WTC11 (cell line): ENCODE results near the gene NEK6. TPM values are rescaled to one million over a fixed set of nuclear protein-coding genes. Genes with fewer than 3 reads are reported as not detected.

ENCODE experiments used
- FOXJ3 ChIP-seq: sonication (generic); formaldehyde crosslinking; IDR thresholded peaks from 2 replicates; pipeline ENCODE4 v1.9.0; 2021; ENCODE audit warnings: missing genetic modification reagents, mild to moderate bottlenecking, borderline replicate concordance
- FOXP1 ChIP-seq: sonication (generic); formaldehyde crosslinking; IDR thresholded peaks from 2 replicates; pipeline ENCODE4 v1.8.0; 2022; ENCODE audit warnings: missing genetic modification reagents, mild to moderate bottlenecking, moderate library complexity, borderline replicate concordance
- IRF2 ChIP-seq: sonication (generic); formaldehyde crosslinking; IDR thresholded peaks from 2 replicates; pipeline ENCODE4 v1.8.0; 2022; ENCODE audit warnings: low read depth, missing genetic modification reagents, borderline replicate concordance
- JAZF1 ChIP-seq: fragments of 250-450 bp; sonication (Bioruptor Pico); IDR thresholded peaks from 2 replicates; pipeline ENCODE4 v1.9.0; 2021; ENCODE audit warnings: moderate library complexity, mild to moderate bottlenecking, inconsistent platforms
- SMAD3 ChIP-seq: sonication (generic); formaldehyde crosslinking; IDR thresholded peaks from 2 replicates; pipeline ENCODE4 v1.8.0; 2022; ENCODE audit warnings: missing genetic modification reagents, mild to moderate bottlenecking, borderline replicate concordance
- TCF7 ChIP-seq: sonication (generic); formaldehyde crosslinking; IDR thresholded peaks from 2 replicates; pipeline ENCODE4 v1.8.0; 2022; ENCODE audit warnings: mild to moderate bottlenecking, low read depth, missing genetic modification reagents, moderate library complexity
- ZNF416 ChIP-seq: fragments of 250-450 bp; sonication (Bioruptor Pico); IDR thresholded peaks from 2 replicates; pipeline ENCODE4 v1.9.0; 2021; ENCODE audit warnings: mild to moderate bottlenecking, inconsistent platforms
- total RNA-seq: library from RNA; stranded (reverse); gene quantifications from 3 replicates; pipeline ENCODE4 v1.2.3, GENCODE V29; 2021
- TF ChIP-seq, protein P1 (sequence below): fragments of 250-450 bp; sonication (Bioruptor Pico); IDR thresholded peaks from 2 replicates; pipeline ENCODE4 v1.9.0; 2021; ENCODE audit warnings: mild to moderate bottlenecking
- TF ChIP-seq, protein P2 (sequence below): fragments of 250-450 bp; sonication (Bioruptor Pico); IDR thresholded peaks from 2 replicates; pipeline ENCODE4 v1.9.0; 2021; ENCODE audit warnings: moderate library complexity, mild to moderate bottlenecking, inconsistent platforms, borderline replicate concordance
- TF ChIP-seq, protein P3 (sequence below): fragments of 250-450 bp; sonication (Bioruptor Pico); conservative IDR thresholded peaks from 2 replicates; pipeline ENCODE4 v1.9.0; 2021; ENCODE audit warnings: mild to moderate bottlenecking
- TF ChIP-seq, protein P4 (sequence below): sonication (generic); formaldehyde crosslinking; IDR thresholded peaks from 2 replicates; pipeline ENCODE4 v1.8.0; 2022; ENCODE audit warnings: mild to moderate bottlenecking, missing genetic modification reagents
- TF ChIP-seq, protein P5 (sequence below): sonication (generic); formaldehyde crosslinking; IDR thresholded peaks from 2 replicates; pipeline ENCODE4 v1.8.1; 2023; ENCODE audit warnings: mild to moderate bottlenecking, moderate library complexity, missing genetic modification reagents
- TF ChIP-seq, protein P6 (sequence below): sonication (generic); formaldehyde crosslinking; conservative IDR thresholded peaks from 2 replicates; pipeline ENCODE4 v1.8.1; 2022; ENCODE audit warnings: mild to moderate bottlenecking, missing genetic modification reagents
- TF ChIP-seq, protein P7 (sequence below): sonication (generic); formaldehyde crosslinking; IDR thresholded peaks from 2 replicates; pipeline ENCODE4 v1.8.1; 2022; ENCODE audit warnings: missing genetic modification reagents, borderline replicate concordance

Gene NEK6
- total RNA-seq, 1 experiment from 2014 or later: 23.0 TPM

DNA sequence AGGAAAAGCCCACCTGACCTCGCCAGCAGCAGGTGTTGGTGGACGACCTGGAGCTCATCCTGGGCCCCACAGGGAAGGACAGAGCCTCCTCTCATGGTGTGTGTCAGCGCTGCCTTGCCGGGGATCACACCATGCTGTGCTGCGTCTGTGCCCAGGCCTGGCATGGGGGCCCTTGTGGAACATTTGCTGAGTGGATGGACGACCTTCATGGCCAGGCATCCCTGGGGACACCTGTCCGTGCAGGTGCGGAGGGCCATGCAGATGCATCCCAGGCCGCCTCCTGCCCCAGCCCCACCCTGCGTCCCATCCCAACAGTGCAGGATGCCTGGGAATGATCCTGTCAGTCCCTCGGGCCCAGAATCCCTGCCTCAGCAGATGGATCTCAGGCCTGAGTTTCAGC is 73.8 kb downstream of the NEK6 start (continued):
- TF ChIP-seq, protein P1, sequence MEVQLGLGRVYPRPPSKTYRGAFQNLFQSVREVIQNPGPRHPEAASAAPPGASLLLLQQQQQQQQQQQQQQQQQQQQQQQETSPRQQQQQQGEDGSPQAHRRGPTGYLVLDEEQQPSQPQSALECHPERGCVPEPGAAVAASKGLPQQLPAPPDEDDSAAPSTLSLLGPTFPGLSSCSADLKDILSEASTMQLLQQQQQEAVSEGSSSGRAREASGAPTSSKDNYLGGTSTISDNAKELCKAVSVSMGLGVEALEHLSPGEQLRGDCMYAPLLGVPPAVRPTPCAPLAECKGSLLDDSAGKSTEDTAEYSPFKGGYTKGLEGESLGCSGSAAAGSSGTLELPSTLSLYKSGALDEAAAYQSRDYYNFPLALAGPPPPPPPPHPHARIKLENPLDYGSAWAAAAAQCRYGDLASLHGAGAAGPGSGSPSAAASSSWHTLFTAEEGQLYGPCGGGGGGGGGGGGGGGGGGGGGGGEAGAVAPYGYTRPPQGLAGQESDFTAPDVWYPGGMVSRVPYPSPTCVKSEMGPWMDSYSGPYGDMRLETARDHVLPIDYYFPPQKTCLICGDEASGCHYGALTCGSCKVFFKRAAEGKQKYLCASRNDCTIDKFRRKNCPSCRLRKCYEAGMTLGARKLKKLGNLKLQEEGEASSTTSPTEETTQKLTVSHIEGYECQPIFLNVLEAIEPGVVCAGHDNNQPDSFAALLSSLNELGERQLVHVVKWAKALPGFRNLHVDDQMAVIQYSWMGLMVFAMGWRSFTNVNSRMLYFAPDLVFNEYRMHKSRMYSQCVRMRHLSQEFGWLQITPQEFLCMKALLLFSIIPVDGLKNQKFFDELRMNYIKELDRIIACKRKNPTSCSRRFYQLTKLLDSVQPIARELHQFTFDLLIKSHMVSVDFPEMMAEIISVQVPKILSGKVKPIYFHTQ (CRISPR knock-in tag): no peak
- TF ChIP-seq JAZF1 (CRISPR knock-in tag) (no peak), ZNF416 (CRISPR knock-in tag) (no peak), FOXP1 (CRISPR knock-in tag) (no peak), FOXJ3 (no peak), IRF2 (CRISPR knock-in tag) (no peak), SMAD3 (no peak), TCF7 (CRISPR knock-in tag) (no peak)
- TF ChIP-seq, protein P2, sequence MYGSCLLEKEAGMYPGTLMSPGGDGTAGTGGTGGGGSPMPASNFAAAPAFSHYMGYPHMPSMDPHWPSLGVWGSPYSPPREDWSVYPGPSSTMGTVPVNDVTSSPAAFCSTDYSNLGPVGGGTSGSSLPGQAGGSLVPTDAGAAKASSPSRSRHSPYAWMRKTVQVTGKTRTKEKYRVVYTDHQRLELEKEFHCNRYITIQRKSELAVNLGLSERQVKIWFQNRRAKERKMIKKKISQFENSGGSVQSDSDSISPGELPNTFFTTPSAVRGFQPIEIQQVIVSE: no peak
- TF ChIP-seq, protein P3, sequence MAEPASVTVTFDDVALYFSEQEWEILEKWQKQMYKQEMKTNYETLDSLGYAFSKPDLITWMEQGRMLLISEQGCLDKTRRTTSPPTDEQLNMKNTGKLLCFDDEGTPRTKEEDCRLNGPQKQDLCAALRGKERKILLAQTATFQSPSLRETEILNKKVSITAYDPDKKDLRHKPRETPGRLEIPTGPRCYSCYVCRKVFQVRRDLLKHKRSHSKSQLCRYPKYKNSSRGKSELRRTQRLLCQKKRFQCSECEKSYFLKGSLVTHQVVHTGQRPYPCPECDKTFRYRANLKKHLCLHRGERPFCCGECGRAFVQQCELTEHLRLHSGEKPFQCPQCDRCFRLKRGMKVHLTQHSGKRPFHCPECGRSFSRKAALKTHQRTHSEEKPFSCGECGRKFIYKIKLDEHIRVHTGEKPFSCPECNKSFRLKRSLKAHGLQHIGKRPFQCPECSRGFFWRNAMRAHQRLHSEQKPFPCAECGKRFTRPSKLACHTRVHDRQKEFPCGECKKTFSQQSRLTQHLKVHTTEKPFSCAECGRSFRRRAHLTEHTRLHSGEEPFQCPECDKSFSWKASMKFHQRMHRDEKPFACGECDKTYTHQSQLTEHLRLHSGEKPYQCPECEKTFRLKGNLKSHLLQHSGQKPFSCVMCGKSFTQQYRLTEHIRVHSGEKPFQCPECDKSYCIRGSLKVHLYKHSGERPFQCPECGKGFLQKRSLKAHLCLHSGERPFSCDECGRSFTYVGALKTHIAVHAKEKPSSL (CRISPR knock-in tag): no peak
- TF ChIP-seq, protein P4, sequence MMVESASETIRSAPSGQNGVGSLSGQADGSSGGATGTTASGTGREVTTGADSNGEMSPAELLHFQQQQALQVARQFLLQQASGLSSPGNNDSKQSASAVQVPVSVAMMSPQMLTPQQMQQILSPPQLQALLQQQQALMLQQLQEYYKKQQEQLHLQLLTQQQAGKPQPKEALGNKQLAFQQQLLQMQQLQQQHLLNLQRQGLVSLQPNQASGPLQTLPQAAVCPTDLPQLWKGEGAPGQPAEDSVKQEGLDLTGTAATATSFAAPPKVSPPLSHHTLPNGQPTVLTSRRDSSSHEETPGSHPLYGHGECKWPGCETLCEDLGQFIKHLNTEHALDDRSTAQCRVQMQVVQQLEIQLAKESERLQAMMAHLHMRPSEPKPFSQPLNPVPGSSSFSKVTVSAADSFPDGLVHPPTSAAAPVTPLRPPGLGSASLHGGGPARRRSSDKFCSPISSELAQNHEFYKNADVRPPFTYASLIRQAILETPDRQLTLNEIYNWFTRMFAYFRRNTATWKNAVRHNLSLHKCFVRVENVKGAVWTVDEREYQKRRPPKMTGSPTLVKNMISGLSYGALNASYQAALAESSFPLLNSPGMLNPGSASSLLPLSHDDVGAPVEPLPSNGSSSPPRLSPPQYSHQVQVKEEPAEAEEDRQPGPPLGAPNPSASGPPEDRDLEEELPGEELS (CRISPR knock-in tag): no peak
- TF ChIP-seq, protein P5, sequence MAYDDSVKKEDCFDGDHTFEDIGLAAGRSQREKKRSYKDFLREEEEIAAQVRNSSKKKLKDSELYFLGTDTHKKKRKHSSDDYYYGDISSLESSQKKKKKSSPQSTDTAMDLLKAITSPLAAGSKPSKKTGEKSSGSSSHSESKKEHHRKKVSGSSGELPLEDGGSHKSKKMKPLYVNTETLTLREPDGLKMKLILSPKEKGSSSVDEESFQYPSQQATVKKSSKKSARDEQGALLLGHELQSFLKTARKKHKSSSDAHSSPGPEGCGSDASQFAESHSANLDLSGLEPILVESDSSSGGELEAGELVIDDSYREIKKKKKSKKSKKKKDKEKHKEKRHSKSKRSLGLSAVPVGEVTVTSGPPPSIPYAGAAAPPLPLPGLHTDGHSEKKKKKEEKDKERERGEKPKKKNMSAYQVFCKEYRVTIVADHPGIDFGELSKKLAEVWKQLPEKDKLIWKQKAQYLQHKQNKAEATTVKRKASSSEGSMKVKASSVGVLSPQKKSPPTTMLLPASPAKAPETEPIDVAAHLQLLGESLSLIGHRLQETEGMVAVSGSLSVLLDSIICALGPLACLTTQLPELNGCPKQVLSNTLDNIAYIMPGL: no peak
- TF ChIP-seq, protein P6, sequence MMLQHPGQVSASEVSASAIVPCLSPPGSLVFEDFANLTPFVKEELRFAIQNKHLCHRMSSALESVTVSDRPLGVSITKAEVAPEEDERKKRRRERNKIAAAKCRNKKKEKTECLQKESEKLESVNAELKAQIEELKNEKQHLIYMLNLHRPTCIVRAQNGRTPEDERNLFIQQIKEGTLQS: no peak
- TF ChIP-seq, protein P7, sequence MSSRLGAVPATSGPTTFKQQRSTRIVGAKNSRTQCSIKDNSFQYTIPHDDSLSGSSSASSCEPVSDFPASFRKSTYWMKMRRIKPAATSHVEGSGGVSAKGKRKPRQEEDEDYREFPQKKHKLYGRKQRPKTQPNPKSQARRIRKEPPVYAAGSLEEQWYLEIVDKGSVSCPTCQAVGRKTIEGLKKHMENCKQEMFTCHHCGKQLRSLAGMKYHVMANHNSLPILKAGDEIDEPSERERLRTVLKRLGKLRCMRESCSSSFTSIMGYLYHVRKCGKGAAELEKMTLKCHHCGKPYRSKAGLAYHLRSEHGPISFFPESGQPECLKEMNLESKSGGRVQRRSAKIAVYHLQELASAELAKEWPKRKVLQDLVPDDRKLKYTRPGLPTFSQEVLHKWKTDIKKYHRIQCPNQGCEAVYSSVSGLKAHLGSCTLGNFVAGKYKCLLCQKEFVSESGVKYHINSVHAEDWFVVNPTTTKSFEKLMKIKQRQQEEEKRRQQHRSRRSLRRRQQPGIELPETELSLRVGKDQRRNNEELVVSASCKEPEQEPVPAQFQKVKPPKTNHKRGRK: no peak
